ENCODE results near the gene ASB11.

Gene ASB11

DNA sequence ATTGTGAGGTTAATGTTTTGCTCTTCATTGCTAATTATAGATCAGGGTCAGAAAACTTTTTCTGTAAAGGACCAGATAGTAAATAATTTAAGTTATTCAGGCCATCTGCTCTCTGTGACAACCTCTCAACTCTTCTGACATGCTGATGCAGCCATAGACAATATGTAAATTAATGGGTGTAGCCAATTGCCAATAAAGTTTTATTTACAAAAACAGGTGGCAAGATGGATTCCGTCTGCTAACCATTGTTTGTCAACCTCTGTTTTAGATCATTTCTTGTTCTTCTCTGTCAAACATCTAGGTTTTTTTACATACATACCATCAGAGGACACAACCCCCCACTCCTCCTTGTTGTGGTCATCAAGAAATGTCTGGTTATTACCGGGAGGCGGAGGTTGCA, 79.3 kb downstream of the ASB11 start:
- TF ChIP-seq, protein P1, sequence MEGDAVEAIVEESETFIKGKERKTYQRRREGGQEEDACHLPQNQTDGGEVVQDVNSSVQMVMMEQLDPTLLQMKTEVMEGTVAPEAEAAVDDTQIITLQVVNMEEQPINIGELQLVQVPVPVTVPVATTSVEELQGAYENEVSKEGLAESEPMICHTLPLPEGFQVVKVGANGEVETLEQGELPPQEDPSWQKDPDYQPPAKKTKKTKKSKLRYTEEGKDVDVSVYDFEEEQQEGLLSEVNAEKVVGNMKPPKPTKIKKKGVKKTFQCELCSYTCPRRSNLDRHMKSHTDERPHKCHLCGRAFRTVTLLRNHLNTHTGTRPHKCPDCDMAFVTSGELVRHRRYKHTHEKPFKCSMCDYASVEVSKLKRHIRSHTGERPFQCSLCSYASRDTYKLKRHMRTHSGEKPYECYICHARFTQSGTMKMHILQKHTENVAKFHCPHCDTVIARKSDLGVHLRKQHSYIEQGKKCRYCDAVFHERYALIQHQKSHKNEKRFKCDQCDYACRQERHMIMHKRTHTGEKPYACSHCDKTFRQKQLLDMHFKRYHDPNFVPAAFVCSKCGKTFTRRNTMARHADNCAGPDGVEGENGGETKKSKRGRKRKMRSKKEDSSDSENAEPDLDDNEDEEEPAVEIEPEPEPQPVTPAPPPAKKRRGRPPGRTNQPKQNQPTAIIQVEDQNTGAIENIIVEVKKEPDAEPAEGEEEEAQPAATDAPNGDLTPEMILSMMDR (IDR thresholded peaks at IDR 0.05; ENCODE audit: borderline replicate concordance, insufficient read depth, low read depth, low read length): no peak
- H3K4me3 ChIP-seq (ENCODE audit: low read depth, low read length): no peak overlapping the region

DNA sequence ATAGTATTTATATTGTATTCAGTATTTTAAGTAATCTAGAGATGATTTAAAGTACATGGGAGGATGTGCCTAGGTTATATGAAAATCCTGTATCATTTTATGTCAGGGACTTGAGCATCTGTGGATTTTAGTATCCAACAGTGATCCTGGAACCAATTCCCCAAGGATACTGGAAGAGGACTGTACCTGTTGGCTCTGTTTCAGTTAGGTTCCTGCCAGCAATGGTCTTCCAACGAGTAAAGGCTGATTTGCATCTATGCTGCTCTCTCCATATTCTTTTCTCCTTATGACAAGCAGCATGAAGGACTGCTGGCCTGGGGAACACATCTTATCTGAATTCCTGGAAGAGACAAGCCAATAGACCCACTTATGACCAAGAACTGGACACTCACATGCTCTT, 80.4 kb downstream of the ASB11 start:
- no peak overlapping the region for H3K4me3 ChIP-seq (ENCODE audit: low read depth, low read length)
- TF ChIP-seq, protein P1 (IDR thresholded peaks at IDR 0.05; ENCODE audit: borderline replicate concordance, insufficient read depth, low read depth, low read length): no peak

DNA sequence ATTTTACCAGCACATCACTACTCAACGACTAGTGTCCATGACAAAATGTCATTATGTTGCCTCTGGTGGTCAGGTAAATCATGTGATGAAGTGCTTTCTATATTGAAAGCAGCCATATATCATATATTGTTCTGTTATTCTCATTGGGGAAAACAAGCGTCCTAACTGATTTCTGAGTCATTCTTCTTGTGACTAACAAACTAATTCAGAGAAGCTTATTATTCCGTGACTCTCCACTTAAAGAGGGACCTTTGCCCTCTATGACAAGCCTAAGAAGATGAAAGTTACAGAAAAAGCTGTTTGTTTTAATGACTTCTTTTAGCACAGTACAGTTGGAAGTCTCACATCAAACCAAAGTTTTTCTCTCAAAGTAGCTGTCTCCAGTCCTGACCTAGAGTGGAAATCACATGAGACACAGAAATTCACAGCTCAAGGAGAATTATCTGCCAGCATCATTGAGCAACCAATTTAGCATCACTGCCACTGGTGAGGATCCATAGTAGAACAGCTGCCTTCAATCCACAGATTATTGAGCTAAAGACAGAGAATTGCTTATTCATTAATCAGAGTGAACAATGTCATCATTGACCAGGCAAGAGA, 81.9 kb downstream of the ASB11 start:
- TF ChIP-seq, protein P1 (IDR thresholded peaks at IDR 0.05; ENCODE audit: borderline replicate concordance, insufficient read depth, low read depth, low read length): no peak
- no peak overlapping the region for H3K4me3 ChIP-seq (ENCODE audit: low read depth, low read length)

Data from GM12875 (cell line).